HCT116 (cell line): ENCODE measurements around the gene STARD7.

ENCODE experiments used
- ATF3 ChIP-seq: IDR thresholded peaks from 2 replicates; pipeline ENCODE4 v1.6.1; 2012
- CEBPB ChIP-seq: IDR thresholded peaks from 2 replicates; pipeline ENCODE4 v1.6.1; 2012; ENCODE audit warnings: low read depth
- CTCF ChIP-seq, 3 experiments: fragments of 200-600 bp in 1 of 3; sonication (generic) in 1 of 3; IDR thresholded peaks in 2 of 3; conservative IDR thresholded peaks in 1 of 3; 2 replicates each; pipeline ENCODE4 v1.5.1; 2012 to 2017; ENCODE audit warnings: low read depth in 2 of 3, low read length in 2 of 3, antibody characterized with exemption in 1 of 3, borderline replicate concordance in 1 of 3, control low read depth in 1 of 3, mild to moderate bottlenecking in 1 of 3, mixed read lengths in 1 of 3, mixed run types in 1 of 3, moderate library complexity in 1 of 3; ENCODE audit not compliant: insufficient read depth in 1 of 3
- EZH2 ChIP-seq: fragments of 200-600 bp; sonication (generic); IDR thresholded peaks from 2 replicates; pipeline ENCODE4 v1.6.1; 2017; ENCODE audit warnings: antibody characterized with exemption, mixed run types
- EZH2phosphoT487 ChIP-seq: fragments of 200-600 bp; IDR thresholded peaks from 2 replicates; pipeline ENCODE4 v1.6.1; 2018; ENCODE audit warnings: antibody characterized with exemption, borderline replicate concordance
- POLR2A ChIP-seq: IDR thresholded peaks from 2 replicates; pipeline ENCODE4 v1.7.0; 2011; ENCODE audit warnings: borderline replicate concordance; ENCODE audit not compliant: insufficient read depth, insufficient read length; ENCODE audit errors: extremely low read depth
- REST ChIP-seq: IDR thresholded peaks from 2 replicates; pipeline ENCODE4 v1.6.1; 2012; ENCODE audit warnings: low read depth
- SRF ChIP-seq: IDR thresholded peaks from 2 replicates; pipeline ENCODE4 v1.6.1; 2012; ENCODE audit warnings: low read depth
- TCF7L2 ChIP-seq: IDR thresholded peaks from 2 replicates; pipeline ENCODE4 v1.7.0; 2011; ENCODE audit warnings: borderline replicate concordance, inconsistent platforms; ENCODE audit not compliant: insufficient read depth, insufficient read length; ENCODE audit errors: extremely low read depth
- ZFX ChIP-seq: fragments of 450-650 bp; IDR thresholded peaks from 2 replicates; pipeline ENCODE4 v1.6.1; 2017
- ZNF274 ChIP-seq: fragments of 200-500 bp; sonication (Bioruptor generic); IDR thresholded peaks from 2 replicates; pipeline ENCODE4 v1.6.1; 2014; ENCODE audit warnings: mild to moderate bottlenecking, low read depth, low read length, inconsistent platforms

- TF ChIP-seq CTCF (IDR thresholded peaks at IDR 0.05 in 2 of 3, conservative IDR thresholded peaks at IDR 0.05 in 1 of 3; ENCODE audit: borderline replicate concordance in 1 of 3, insufficient read depth in 1 of 3, low read depth in 2 of 3, low read length in 2 of 3) (no peak), ATF3 (no peak), SRF (no peak), REST (no peak), ZNF274 (no peak), TCF7L2 (no peak), EZH2 (no peak), CEBPB (no peak), EZH2phosphoT487 (no peak), POLR2A (no peak), ZFX (no peak)
Observed at GRCh38 chr2:96146881-96147592, 61.6 kb downstream of the STARD7 start.
